PC-3 (cell line): ENCODE results near the gene UBAP1L.
"Not testable (repeated sequence)": the region's sequence is repeated elsewhere in the genome, so short reads cannot be mapped to it uniquely, and the experiment has no call there.

Experiments
- EZH2 ChIP-seq: fragments of 300-600 bp; sonication (generic); IDR thresholded peaks from one replicate; pipeline ENCODE4 v1.6.1; 2017; ENCODE audit warnings: antibody characterized with exemption, mild to moderate bottlenecking, low read length; ENCODE audit not compliant: unreplicated experiment
- TF ChIP-seq, protein P1 (sequence below): fragments of 300-600 bp; sonication (generic); conservative IDR thresholded peaks from 2 replicates; pipeline ENCODE4 v1.5.1; 2017; ENCODE audit warnings: antibody characterized with exemption, low read depth, mild to moderate bottlenecking, low read length

DNA sequence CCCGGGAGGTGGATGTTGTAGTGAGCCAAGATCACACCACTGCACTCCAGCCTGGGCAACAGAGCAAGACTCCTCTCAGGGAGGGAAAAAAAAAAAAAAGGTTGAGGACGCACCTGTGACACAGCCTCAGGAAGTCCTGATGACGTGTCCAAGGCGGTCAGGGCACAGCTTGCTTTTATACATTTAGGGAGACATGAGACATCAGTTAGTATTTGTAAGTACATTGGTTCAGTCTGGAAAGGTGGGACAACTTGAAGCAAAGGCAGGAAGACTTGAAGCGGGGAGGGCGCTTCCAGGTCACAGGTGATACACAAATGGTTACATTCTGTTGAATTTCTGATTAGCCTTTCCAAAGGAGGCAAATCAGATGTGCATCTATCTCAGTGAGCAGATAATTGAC is 23.6 kb upstream of the UBAP1L start:
- not testable (repeated sequence) for TF ChIP-seq EZH2
- TF ChIP-seq, protein P1, sequence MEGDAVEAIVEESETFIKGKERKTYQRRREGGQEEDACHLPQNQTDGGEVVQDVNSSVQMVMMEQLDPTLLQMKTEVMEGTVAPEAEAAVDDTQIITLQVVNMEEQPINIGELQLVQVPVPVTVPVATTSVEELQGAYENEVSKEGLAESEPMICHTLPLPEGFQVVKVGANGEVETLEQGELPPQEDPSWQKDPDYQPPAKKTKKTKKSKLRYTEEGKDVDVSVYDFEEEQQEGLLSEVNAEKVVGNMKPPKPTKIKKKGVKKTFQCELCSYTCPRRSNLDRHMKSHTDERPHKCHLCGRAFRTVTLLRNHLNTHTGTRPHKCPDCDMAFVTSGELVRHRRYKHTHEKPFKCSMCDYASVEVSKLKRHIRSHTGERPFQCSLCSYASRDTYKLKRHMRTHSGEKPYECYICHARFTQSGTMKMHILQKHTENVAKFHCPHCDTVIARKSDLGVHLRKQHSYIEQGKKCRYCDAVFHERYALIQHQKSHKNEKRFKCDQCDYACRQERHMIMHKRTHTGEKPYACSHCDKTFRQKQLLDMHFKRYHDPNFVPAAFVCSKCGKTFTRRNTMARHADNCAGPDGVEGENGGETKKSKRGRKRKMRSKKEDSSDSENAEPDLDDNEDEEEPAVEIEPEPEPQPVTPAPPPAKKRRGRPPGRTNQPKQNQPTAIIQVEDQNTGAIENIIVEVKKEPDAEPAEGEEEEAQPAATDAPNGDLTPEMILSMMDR: not testable (repeated sequence)
